Neuronal stem cell (in vitro differentiated cells): ENCODE measurements around the gene ZNF438.

Source experiments
- DNase-seq: peaks from one replicate; pipeline ENCODE4 v3.0.0-alpha.2; 2013; ENCODE audit warnings: low spot score
- H2AFZ ChIP-seq: one replicate; pipeline ENCODE4 v1.6.1; 2013; ENCODE audit warnings: mild to moderate bottlenecking, low read length, inconsistent platforms
- H2AK5ac ChIP-seq: 2 replicates; pipeline ENCODE4 v1.6.1; 2013; ENCODE audit warnings: low read depth, mild to moderate bottlenecking, inconsistent platforms, low read length, moderate library complexity, mixed read lengths
- H2BK120ac ChIP-seq: 2 replicates; pipeline ENCODE4 v1.6.1; 2013; ENCODE audit warnings: low read depth, mild to moderate bottlenecking, inconsistent platforms, low read length, moderate library complexity, mixed read lengths
- H2BK12ac ChIP-seq: one replicate; pipeline ENCODE4 v1.6.1; 2013; ENCODE audit warnings: low read length, inconsistent platforms
- H2BK15ac ChIP-seq: 2 replicates; pipeline ENCODE4 v1.6.1; 2013; ENCODE audit warnings: mild to moderate bottlenecking, low read length, inconsistent platforms, mixed read lengths
- H2BK5ac ChIP-seq: one replicate; pipeline ENCODE4 v1.6.1; 2013; ENCODE audit warnings: inconsistent platforms, mild to moderate bottlenecking, low read length, moderate library complexity
- H3K14ac ChIP-seq: one replicate; pipeline ENCODE4 v1.6.1; 2013; ENCODE audit warnings: low read length, inconsistent platforms
- H3K18ac ChIP-seq: 2 replicates; pipeline ENCODE4 v1.6.1; 2013; ENCODE audit warnings: low read length, inconsistent platforms
- H3K23ac ChIP-seq: 2 replicates; pipeline ENCODE4 v1.6.1; 2013; ENCODE audit warnings: low read depth, mild to moderate bottlenecking, mixed read lengths, low read length, inconsistent platforms; ENCODE audit not compliant: poor library complexity
- H3K27ac ChIP-seq: replicated peaks from 3 replicates; pipeline ENCODE4 v1.5.1; 2013; ENCODE audit warnings: low read length, inconsistent platforms
- H3K27me3 ChIP-seq, 3 experiments: 2 replicates each; pipeline ENCODE4 v1.6.1; 2013; ENCODE audit warnings: low read length in 3 of 3, mild to moderate bottlenecking in 2 of 3, inconsistent platforms in 1 of 3, low read depth in 1 of 3, mixed read lengths in 1 of 3, moderate library complexity in 1 of 3; ENCODE audit not compliant: control insufficient read depth in 3 of 3, insufficient read depth in 3 of 3
- H3K36me3 ChIP-seq, 2 donors: replicated peaks in 1 of 2; 2 replicates each; pipeline ENCODE4 v1.6.1; 2013; ENCODE audit warnings: low read length in 2 of 2; ENCODE audit not compliant: control insufficient read depth in 2 of 2, insufficient read depth in 2 of 2
- H3K4ac ChIP-seq: 2 replicates; pipeline ENCODE4 v1.6.1; 2013; ENCODE audit warnings: inconsistent platforms, mild to moderate bottlenecking, low read length, moderate library complexity
- H3K4me1 ChIP-seq, 2 donors: 1 replicate in 1 of 2; 2 replicates in 1 of 2; pipeline ENCODE4 v1.6.1; 2013; ENCODE audit warnings: low read length in 2 of 2, low read depth in 1 of 2; ENCODE audit not compliant: control insufficient read depth in 2 of 2, insufficient read depth in 1 of 2
- H3K4me2 ChIP-seq: one replicate; pipeline ENCODE4 v1.6.1; 2013; ENCODE audit warnings: mild to moderate bottlenecking, low read length, inconsistent platforms; ENCODE audit not compliant: insufficient read depth, poor library complexity, severe bottlenecking
- H3K4me3 ChIP-seq, 2 donors: 2 replicates each; pipeline ENCODE4 v1.5.1; 2013; ENCODE audit warnings: low read length in 2 of 2, mild to moderate bottlenecking in 2 of 2, inconsistent platforms in 1 of 2, moderate library complexity in 1 of 2
- H3K79me1 ChIP-seq: one replicate; pipeline ENCODE4 v1.6.1; 2013; ENCODE audit warnings: low read depth, mild to moderate bottlenecking, inconsistent platforms, low read length, moderate library complexity
- H3K9ac ChIP-seq: one replicate; pipeline ENCODE4 v1.6.1; 2013; ENCODE audit warnings: mild to moderate bottlenecking, low read depth, low read length, inconsistent platforms; ENCODE audit not compliant: poor library complexity
- H3K9me3 ChIP-seq, 2 donors: replicated peaks in 1 of 2; 2 replicates each; pipeline versions ENCODE3 to v1.6.1; 2013; ENCODE audit warnings: low read length in 2 of 2, mild to moderate bottlenecking in 2 of 2, inconsistent platforms in 1 of 2, low read depth in 1 of 2, mixed read lengths in 1 of 2, moderate library complexity in 1 of 2; ENCODE audit not compliant: control insufficient read depth in 2 of 2, insufficient read depth in 1 of 2
- H4K8ac ChIP-seq: one replicate; pipeline ENCODE4 v1.6.1; 2013; ENCODE audit warnings: low read depth, mild to moderate bottlenecking, inconsistent platforms, low read length, moderate library complexity
- H4K91ac ChIP-seq: one replicate; pipeline ENCODE4 v1.6.1; 2013; ENCODE audit warnings: low read length, low read depth, mild to moderate bottlenecking, inconsistent platforms; ENCODE audit not compliant: poor library complexity
- WGBS, 2 donors: extraction: QIAGEN DNeasy Blood & Tissue Kit; methylation state at CpG; one replicate each; pipeline ENCODE4 v1.1.7; 2013; ENCODE audit warnings: missing lambda C conversion rate in 2 of 2, mixed read lengths in 1 of 2; ENCODE audit not compliant: insufficient read length in 2 of 2, insufficient replicate concordance in 1 of 2; ENCODE audit errors: extremely low coverage in 2 of 2; 5-methylcytosine and 5-hydroxymethylcytosine counted together

ZNF438 gene

GRCh38 chr10:30928742-30929141 lies 102.9 kb downstream of the ZNF438 start:
- Histone ChIP-seq H3K36me3 (peaks cover 0 to 1% of the 10 kb centered on the region in 2 donors), H3K23ac (no peak overlapping the region), H2BK5ac (no peak overlapping the region), H4K8ac (no peak overlapping the region), H3K4me2 (no peak overlapping the region), H3K14ac (no peak overlapping the region), H3K4ac (no peak overlapping the region), H3K27me3 (no peaks in the 10 kb centered on the region), H4K91ac (no peak overlapping the region), H3K4me3 (no peak overlapping the region), H3K4me1 (no peaks in the 10 kb centered on the region), H2BK12ac (no peak overlapping the region), H2AFZ (no peak overlapping the region), H3K9ac (no peak overlapping the region), H3K27ac (no peak overlapping the region), H2AK5ac (no peak overlapping the region), H3K18ac (no peak overlapping the region), H3K9me3 (peaks cover 10 to 12% of the 10 kb centered on the region in 2 donors), H3K79me1 (no peaks in the 10 kb centered on the region), H2BK15ac (no peak overlapping the region), H2BK120ac (no peak overlapping the region)
- no peak for DNase-seq
- no CpG with 5 or more reads among the region's 2 CpGs for WGBS, 2 donors

DNA sequence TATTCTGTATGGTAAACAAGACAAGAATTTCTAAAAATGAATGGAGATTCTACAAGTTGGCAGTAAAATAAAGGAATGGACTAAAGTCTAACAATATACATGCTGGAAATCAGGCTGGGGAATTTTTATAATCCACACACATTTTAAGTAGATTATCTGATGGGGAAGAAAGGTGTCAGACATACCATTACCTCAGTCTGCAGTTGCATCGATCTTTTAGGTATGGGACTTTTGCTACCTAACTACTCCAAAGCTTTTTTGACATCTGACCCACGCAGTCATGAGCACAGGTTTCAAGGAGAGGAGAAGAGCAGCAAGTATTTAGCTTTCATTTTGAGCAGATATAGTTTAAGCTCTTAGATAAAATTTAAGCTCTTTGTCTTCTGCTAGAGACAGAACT lies 113.0 kb downstream of the ZNF438 start:
- Histone ChIP-seq H4K91ac (no peak overlapping the region), H3K27me3 (no peaks in the 10 kb centered on the region), H4K8ac (no peak overlapping the region), H3K4me3 (no peak overlapping the region), H3K18ac (no peak overlapping the region), H3K4ac (no peak overlapping the region), H3K14ac (no peak overlapping the region), H3K79me1 (no peaks in the 10 kb centered on the region), H3K4me2 (no peak overlapping the region), H3K23ac (no peak overlapping the region), H3K9me3 (no peaks in the 10 kb centered on the region), H2BK120ac (no peak overlapping the region), H2AK5ac (no peak overlapping the region), H3K27ac (no peak overlapping the region), H3K36me3 (no peaks in the 10 kb centered on the region), H2AFZ (no peak overlapping the region), H3K9ac (no peak overlapping the region), H3K4me1 (no peaks in the 10 kb centered on the region), H2BK12ac (no peak overlapping the region), H2BK15ac (no peak overlapping the region), H2BK5ac (no peak overlapping the region)
- no peak for DNase-seq
- no CpG with 5 or more reads among the region's 2 CpGs for WGBS, 2 donors

DNA sequence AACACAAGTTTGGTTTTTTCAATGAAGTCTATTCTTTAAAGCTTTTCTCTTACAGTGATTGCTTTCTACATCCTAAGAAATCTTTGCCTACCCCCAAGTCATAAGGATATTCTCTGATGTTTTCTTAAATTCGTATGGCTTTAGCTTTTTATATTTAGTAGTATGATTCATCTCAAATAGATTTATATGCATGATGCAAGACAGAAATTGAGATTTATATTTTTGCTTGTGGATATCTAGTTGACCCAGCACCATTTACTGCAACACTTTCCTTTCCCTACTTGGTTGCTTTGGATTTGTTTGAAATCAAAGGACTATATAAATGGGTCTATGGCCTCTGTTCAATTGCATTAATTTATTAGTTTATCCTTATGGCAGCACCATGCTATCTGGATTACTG lies 113.9 kb downstream of the ZNF438 start:
- Histone ChIP-seq H3K36me3 (no peaks in the 10 kb centered on the region), H3K4me1 (no peaks in the 10 kb centered on the region), H3K4me3 (no peak overlapping the region), H2BK15ac (no peak overlapping the region), H3K9ac (no peak overlapping the region), H3K14ac (no peak overlapping the region), H3K27ac (no peak overlapping the region), H2BK5ac (no peak overlapping the region), H2AFZ (no peak overlapping the region), H3K23ac (no peak overlapping the region), H4K8ac (no peak overlapping the region), H2AK5ac (no peak overlapping the region), H2BK12ac (no peak overlapping the region), H3K79me1 (no peaks in the 10 kb centered on the region), H3K27me3 (no peaks in the 10 kb centered on the region), H3K4ac (no peak overlapping the region), H4K91ac (no peak overlapping the region), H3K18ac (no peak overlapping the region), H3K9me3 (no peaks in the 10 kb centered on the region), H3K4me2 (no peak overlapping the region), H2BK120ac (no peak overlapping the region)
- no peak for DNase-seq
- WGBS, 2 donors: no CpG with 5 or more reads among the region's 1 CpG

DNA sequence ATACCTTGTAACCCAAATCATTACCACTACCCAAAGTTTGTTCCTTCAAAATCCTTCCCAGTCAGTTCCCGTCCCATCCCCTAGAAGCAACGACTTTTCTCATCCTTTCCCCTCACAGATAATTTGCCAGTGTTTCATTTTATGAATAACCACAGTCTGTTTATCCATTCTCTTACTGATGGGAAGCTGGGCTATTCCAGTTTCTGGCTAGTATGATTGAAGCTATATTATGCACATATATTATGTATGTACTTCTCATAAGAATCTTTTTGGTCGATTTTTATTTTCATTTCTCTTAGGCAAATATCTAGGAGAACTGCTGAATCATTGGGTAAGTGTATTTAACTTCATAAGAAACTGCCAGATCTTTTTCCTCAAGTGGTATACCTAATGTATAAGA lies 114.6 kb downstream of the ZNF438 start:
- no peak overlapping the region for H3K23ac ChIP-seq
- no peak overlapping the region for H3K4ac ChIP-seq
- H3K9ac ChIP-seq: no peak overlapping the region
- no peaks in the 10 kb centered on the region for H3K79me1 ChIP-seq
- no peaks in the 10 kb centered on the region for H3K9me3 ChIP-seq
- no CpG with 5 or more reads among the region's 3 CpGs for WGBS, 2 donors
- H2BK120ac ChIP-seq: no peak overlapping the region
- no peak overlapping the region for H2AK5ac ChIP-seq
- no peak overlapping the region for H3K14ac ChIP-seq
- H3K27me3 ChIP-seq: no peaks in the 10 kb centered on the region
- H3K18ac ChIP-seq: no peak overlapping the region
- DNase-seq: no peak
- no peak overlapping the region for H2BK12ac ChIP-seq
- no peaks in the 10 kb centered on the region for H3K36me3 ChIP-seq
- no peak overlapping the region for H2BK5ac ChIP-seq
- no peak overlapping the region for H3K27ac ChIP-seq
- H2BK15ac ChIP-seq: no peak overlapping the region
- no peak overlapping the region for H3K4me2 ChIP-seq
- no peaks in the 10 kb centered on the region for H3K4me1 ChIP-seq
- H3K4me3 ChIP-seq: no peak overlapping the region
- H4K8ac ChIP-seq: no peak overlapping the region
- no peak overlapping the region for H2AFZ ChIP-seq
- no peak overlapping the region for H4K91ac ChIP-seq
